HCT116 (cell line): ENCODE data around the gene IFITM2. TPM values are rescaled to one million over a fixed set of nuclear protein-coding genes. Genes with fewer than 3 reads are reported as not detected.
"Not testable (repeated sequence)": the region's sequence is repeated elsewhere in the genome, so short reads cannot be mapped to it uniquely, and the experiment has no call there.

Experiments used
- ATAC-seq: fragments of 200-7000 bp; cut with Tn5 transposase; 2 replicates; pipeline ENCODE4 v1.9.1; 2020; ENCODE audit warnings: mild to moderate bottlenecking, moderate library complexity
- Bru-seq: library from RNA; stranded (reverse); fragments of 400-500 nt; gene quantifications from one replicate; lab custom pipeline; 2021; lab: Mats Ljungman, UMichigan
- BruChase-seq, 2 experiments: library from RNA; stranded (reverse); fragments of 400-500 nt; gene quantifications; one replicate each; lab custom pipeline; 2021; lab: Mats Ljungman, UMichigan
- BruUV-seq: library from RNA; stranded (reverse); fragments of 400-500 nt; replicated peaks from 2 replicates; lab custom pipeline; 2021; lab: Mats Ljungman, UMichigan
- CTCF ChIA-PET: fragments of 300-600 bp; sonication (Branson Sonifier 250); formaldehyde crosslinking; loops from one replicate; lab custom pipeline; 2021; ENCODE audit warnings: antibody characterized with exemption; lab: Charles Lee
- POLR2A ChIA-PET: fragments of 300-600, 350-600 bp; sonication (Branson Sonifier 250); formaldehyde crosslinking; loops from one replicate; lab custom pipeline; 2021; ENCODE audit warnings: antibody characterized with exemption; lab: Charles Lee
- RAD21 ChIA-PET, 2 experiments: fragments of 300-600 bp; sonication (Branson Sonifier 250); formaldehyde crosslinking; loops; one replicate each; lab custom pipeline; 2023; ENCODE audit warnings: low total read pairs in 2 of 2; ENCODE audit not compliant: uncharacterized antibody in 2 of 2, unreplicated experiment in 2 of 2, low non-redundant PET in 1 of 2; lab: Charles Lee
- DNase-seq: peaks from one replicate; pipeline ENCODE4 v3.0.0-alpha.2; 2010; ENCODE audit warnings: low read depth, low spot score
- H2AFZ ChIP-seq: fragments of 200-600 bp; shearing (Covaris generic), sonication (generic); 2 replicates; pipeline ENCODE4 v1.6.1; 2017; ENCODE audit warnings: low read depth, mixed run types, mixed read lengths, antibody characterized with exemption, low read length; ENCODE audit not compliant: poor library complexity, severe bottlenecking
- H3K27ac ChIP-seq: 2 replicates; pipeline ENCODE4 v1.5.1; 2012; ENCODE audit warnings: low read depth, low read length
- H3K27me3 ChIP-seq: fragments of 200-600 bp; sonication (generic); 2 replicates; pipeline ENCODE4 v1.6.1; 2016; ENCODE audit warnings: mixed run types, low read length, mixed read lengths; ENCODE audit not compliant: insufficient read depth
- H3K36me3 ChIP-seq, 2 experiments: fragments of 200-500 bp in 1 of 2; fragments of 200-600 bp in 1 of 2; sonication (Bioruptor generic) in 1 of 2; sonication (generic) in 1 of 2; 2 replicates each; pipeline versions ENCODE4 v1.5.1 to v1.6.1; 2014 to 2016; ENCODE audit warnings: low read length in 2 of 2, inconsistent platforms in 1 of 2, mixed read lengths in 1 of 2, mixed run types in 1 of 2; ENCODE audit not compliant: insufficient read depth in 2 of 2, control insufficient read depth in 1 of 2
- H3K4me1 ChIP-seq, 2 experiments: fragments of 200-600 bp in 1 of 2; sonication (generic) in 1 of 2; 2 replicates each; pipeline versions ENCODE4 v1.5.1 to v1.6.1; 2012 to 2017; ENCODE audit warnings: low read length in 2 of 2, inconsistent platforms in 1 of 2, mild to moderate bottlenecking in 1 of 2, mixed read lengths in 1 of 2, mixed run types in 1 of 2, moderate library complexity in 1 of 2; ENCODE audit not compliant: insufficient read depth in 2 of 2, control insufficient read depth in 1 of 2
- H3K4me2 ChIP-seq: fragments of 200-600 bp; sonication (generic); 2 replicates; pipeline ENCODE4 v1.6.1; 2017; ENCODE audit warnings: mixed run types, low read length, mixed read lengths
- H3K4me3 ChIP-seq, 2 experiments: fragments of 200-600 bp in 1 of 2; sonication (generic) in 1 of 2; replicated peaks in 1 of 2; 2 replicates each; pipeline ENCODE4 v1.5.1; 2011 to 2016; ENCODE audit warnings: low read length in 2 of 2, control low read depth in 1 of 2, low read depth in 1 of 2, mild to moderate bottlenecking in 1 of 2, mixed read lengths in 1 of 2, mixed run types in 1 of 2
- H3K79me2 ChIP-seq: fragments of 200-600 bp; sonication (generic); 2 replicates; pipeline ENCODE4 v1.6.1; 2017; ENCODE audit warnings: mild to moderate bottlenecking, mixed run types, low read length, moderate library complexity, mixed read lengths; ENCODE audit not compliant: insufficient read depth
- H3K9ac ChIP-seq: fragments of 200-600 bp; sonication (generic); 2 replicates; pipeline ENCODE4 v1.6.1; 2016; ENCODE audit warnings: low read length, mixed read lengths
- H3K9me2 ChIP-seq: fragments of 200-600 bp; sonication (generic), shearing (Covaris generic); 2 replicates; pipeline ENCODE4 v1.6.1; 2017; ENCODE audit warnings: mixed run types, mild to moderate bottlenecking, moderate library complexity; ENCODE audit not compliant: insufficient read depth
- H3K9me3 ChIP-seq, 2 experiments: fragments of 200-500 bp in 1 of 2; fragments of 200-600 bp in 1 of 2; sonication (Bioruptor generic) in 1 of 2; sonication (generic) in 1 of 2; 2 replicates each; pipeline ENCODE4 v1.6.1; 2014 to 2017; ENCODE audit warnings: low read length in 2 of 2, mixed read lengths in 2 of 2, inconsistent platforms in 1 of 2, low read depth in 1 of 2, mild to moderate bottlenecking in 1 of 2, mixed run types in 1 of 2, moderate library complexity in 1 of 2; ENCODE audit not compliant: control insufficient read depth in 1 of 2, insufficient read depth in 1 of 2
- H4K20me1 ChIP-seq: fragments of 200-600 bp; sonication (generic), shearing (Covaris generic); 2 replicates; pipeline ENCODE4 v1.6.1; 2017; ENCODE audit warnings: mixed run types, mild to moderate bottlenecking, moderate library complexity; ENCODE audit not compliant: insufficient read depth
- EZH2 ChIP-seq: fragments of 200-600 bp; sonication (generic); IDR thresholded peaks from 2 replicates; pipeline ENCODE4 v1.6.1; 2017; ENCODE audit warnings: antibody characterized with exemption, mixed run types
- JUND ChIP-seq: IDR thresholded peaks from 2 replicates; pipeline ENCODE4 v1.6.1; 2012
- POLR2AphosphoS5 ChIP-seq: IDR thresholded peaks from 2 replicates; pipeline ENCODE4 v1.6.1; 2011; ENCODE audit warnings: mild to moderate bottlenecking, low read depth, low read length, moderate library complexity
- RAD21 ChIP-seq: IDR thresholded peaks from 2 replicates; pipeline ENCODE4 v1.6.1; 2012; ENCODE audit warnings: low read depth, mild to moderate bottlenecking
- intact Hi-C: fragments of 100-400 bp; cut with micrococcal nuclease; formaldehyde crosslinking; loops from 2 replicates; pipeline ENCODE4 v1.10.0; 2022
- long read RNA-seq: library from polyadenylated mRNA; unstranded; transcript quantifications from one replicate; pipeline ENCODE4 v2.0.0, GENCODE V29; 2021; ENCODE audit not compliant: unreplicated experiment
- polyA plus RNA-seq: library from polyadenylated mRNA; unstranded; fragments of >200 nt; gene quantifications from 2 replicates; pipeline ENCODE4 v1.2.1, GENCODE V29; 2012; ENCODE audit warnings: missing spikeins
- total RNA-seq: library from RNA; stranded (reverse); gene quantifications from one replicate; pipeline ENCODE4 v1.2.1, GENCODE V29; 2021; ENCODE audit not compliant: unreplicated experiment

Gene IFITM2
- 106 TPM for total RNA-seq
- polyA plus RNA-seq, result 322 and 372 TPM in 2 replicates
- Bru-seq, nascent RNA, result percentile 83 among the genes with signal in this experiment
- percentile 93 among the genes with signal in this experiment for BruChase-seq, experiment 1, labeled RNA remaining after a 6-hour chase
- BruChase-seq, experiment 2, labeled RNA remaining after a 2-hour chase, result percentile 90 among the genes with signal in this experiment
- long read RNA-seq, transcript IFITM2-206 (2 exons, 892 nt), result major isoform, 67 of 82 reads
- long read RNA-seq, partial matches to known transcripts, result 0 of 82 reads
- long read RNA-seq, other reads (novel, unspliced or antisense), result 15 of 82 reads

- Histone ChIP-seq H3K4me3 (peak within 1 kb of the TSS; percentile 59 to 68), H3K4me2 (peak within 1 kb of the TSS; percentile 80), H3K27ac (peak within 1 kb of the TSS; percentile 62), H3K9ac (peak within 1 kb of the TSS; percentile 61), H3K4me1 (peaks cover 13 to 24% of the 10 kb centered on the region in 2 experiments)
- RAD21 ChIA-PET, H4K20me1 ChIP-seq, DNase-seq, H3K36me3 ChIP-seq, H2AFZ ChIP-seq, H3K27me3 ChIP-seq, H3K9me2 ChIP-seq, H3K79me2 ChIP-seq, H3K9me3 ChIP-seq: not testable (repeated sequence)
- TF ChIP-seq POLR2AphosphoS5, result peak; percentile 50
- BruUV-seq, result TSS peak; percentile 90
- peak; percentile 57 for ATAC-seq
- POLR2A ChIA-PET, result interaction anchor here (0.7 to 1.0 kb wide), 2 partner anchors 9 to 13 kb away, joined by 3 read pairs; partner anchors contain the start of genes IFITM3 and IFITM5
- CTCF ChIA-PET, result interaction anchor here (0.7 to 1.1 kb wide), 3 partner anchors 9 to 99 kb away, joined by 3 to 8 read pairs (median 5); no protein-coding TSS in a partner anchor
- intact Hi-C loops, result loop anchor here (10.0 kb wide), 1 partner anchor 87 kb away; the partner anchor contains the start of gene PKP3
These were observed at the start of gene IFITM2 for GRCh38 chr11:307766-308708. TSS of gene IFITM2 (plus strand) at chr11:307816. CDS start at chr11:308193, 377 bp downstream.

GRCh38 chr11:259413-259812 lies 48.2 kb upstream of the IFITM2 start:
- Histone ChIP-seq H3K4me2 (no peak overlapping the region), H3K9ac (no peak overlapping the region), H3K36me3 (no peaks in the 10 kb centered on the region), H3K27me3 (no peaks in the 10 kb centered on the region), H3K9me3 (no peaks in the 10 kb centered on the region), H3K27ac (no peak overlapping the region), H3K4me1 (no peaks in the 10 kb centered on the region), H2AFZ (no peak overlapping the region), H3K9me2 (no peaks in the 10 kb centered on the region), H3K4me3 (no peak overlapping the region), H4K20me1 (no peaks in the 10 kb centered on the region), H3K79me2 (no peaks in the 10 kb centered on the region)
- intact Hi-C loops, result no loop called here
- POLR2A ChIA-PET, result no interaction called here
- TF ChIP-seq EZH2, result no peak
- TF ChIP-seq JUND, result no peak
- TF ChIP-seq RAD21, result no peak
- DNase-seq (no peak), ATAC-seq (no peak)
- CTCF ChIA-PET, result interaction anchor here (2.2 kb wide), 1 partner anchor 9 kb away, joined by 6 read pairs; no protein-coding TSS in a partner anchor
- BruUV-seq, result no TSS peak
- RAD21 ChIA-PET, result no interaction called here
